SK-N-MC (cell line): ENCODE results near the gene SOX5.

Experiments
- EZH2 ChIP-seq: fragments of 200-600 bp; sonication (generic); IDR thresholded peaks from one replicate; pipeline ENCODE4 v1.6.1; 2017; ENCODE audit warnings: antibody characterized with exemption
- POLR2AphosphoS5 ChIP-seq: IDR thresholded peaks from 2 replicates; pipeline ENCODE4 v1.6.1; 2012; ENCODE audit warnings: mild to moderate bottlenecking, low read depth, low read length, borderline replicate concordance

DNA sequence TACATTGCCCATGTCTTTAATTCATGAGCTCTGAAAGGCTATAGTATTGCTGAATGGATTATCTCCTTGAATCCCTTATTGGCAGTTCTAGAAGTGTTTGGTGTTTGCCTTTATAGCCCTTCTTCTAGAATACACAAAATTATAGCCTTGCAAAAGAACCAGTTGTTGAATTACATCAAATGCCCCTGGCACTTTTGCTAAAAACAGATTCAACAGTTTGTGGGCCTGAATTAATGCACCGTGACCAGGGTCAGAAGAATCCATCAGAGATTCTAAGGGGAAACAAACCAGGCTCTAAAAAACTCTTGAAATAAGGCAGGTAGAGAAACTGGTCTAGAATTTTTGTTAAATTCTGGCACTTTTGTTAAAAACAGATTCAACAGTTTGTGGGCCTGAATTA lies 197.8 kb downstream of the SOX5 start:
- no peak for TF ChIP-seq POLR2AphosphoS5
- TF ChIP-seq EZH2, result no peak
